HT1080 (cell line): ENCODE results near the gene PLA1A. TPM values are rescaled to one million over a fixed set of nuclear protein-coding genes. Genes with fewer than 3 reads are reported as not detected.
"Not testable (repeated sequence)": the region's sequence is repeated elsewhere in the genome, so short reads cannot be mapped to it uniquely, and the experiment has no call there.

Source experiments
- DNase-seq: peaks from one replicate; pipeline ENCODE4 v3.0.0-alpha.2; 2015; ENCODE audit warnings: low read depth
- total RNA-seq: library from RNA; depleted of rRNA; stranded (reverse); fragments of >200 nt; shearing (Covaris generic); gene quantifications from 2 replicates; pipeline ENCODE4 v1.2.3, GENCODE V29; 2014

The PLA1A gene
- total RNA-seq, 1 experiment from 2014 or later = not detected

- no peak for DNase-seq
These were observed 22.2 kb upstream of the PLA1A start for GRCh38 chr3:119575507-119575906.

DNA sequence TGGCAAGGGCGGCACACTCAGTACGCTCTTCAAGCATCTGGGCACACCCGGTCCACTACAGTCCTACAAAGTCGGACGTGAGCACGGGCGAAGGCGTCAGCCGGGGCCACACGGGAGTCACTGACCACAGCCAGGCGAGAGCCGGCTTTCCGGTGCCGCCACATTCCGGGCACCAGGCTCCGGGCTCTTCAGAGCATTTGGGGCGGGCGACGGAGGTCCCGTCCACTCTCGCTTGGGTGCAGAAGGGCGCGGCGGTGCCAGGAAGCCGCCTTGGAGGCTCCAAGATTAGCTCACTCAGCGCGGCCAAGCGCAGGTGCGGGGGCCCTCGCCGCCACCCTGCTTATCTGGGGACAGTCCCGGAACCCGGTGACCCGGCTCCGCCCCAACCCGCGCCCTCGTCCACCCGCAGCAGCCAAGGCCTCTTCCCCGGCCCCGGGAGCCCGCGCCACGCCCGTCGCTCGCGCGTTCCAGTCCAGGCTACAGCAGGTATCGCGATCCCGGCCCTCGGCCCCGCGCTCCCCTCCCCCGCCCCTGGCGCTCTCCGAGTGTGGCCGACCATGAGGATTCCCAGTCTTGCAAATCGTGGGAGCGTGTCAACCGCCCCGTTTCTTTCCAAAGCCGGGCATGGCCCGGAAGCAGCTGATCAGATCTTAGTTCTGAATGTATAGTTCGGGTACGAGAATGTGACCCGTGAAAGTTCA lies 18.2 kb upstream of the PLA1A start, which contains the start of gene ADPRH:
Gene ADPRH (plus strand): TSS at position 127 of the 701 bp plus-strand sequence. CDS start 2,678 bp downstream, outside the sequence.
- DNase-seq = no peak

DNA sequence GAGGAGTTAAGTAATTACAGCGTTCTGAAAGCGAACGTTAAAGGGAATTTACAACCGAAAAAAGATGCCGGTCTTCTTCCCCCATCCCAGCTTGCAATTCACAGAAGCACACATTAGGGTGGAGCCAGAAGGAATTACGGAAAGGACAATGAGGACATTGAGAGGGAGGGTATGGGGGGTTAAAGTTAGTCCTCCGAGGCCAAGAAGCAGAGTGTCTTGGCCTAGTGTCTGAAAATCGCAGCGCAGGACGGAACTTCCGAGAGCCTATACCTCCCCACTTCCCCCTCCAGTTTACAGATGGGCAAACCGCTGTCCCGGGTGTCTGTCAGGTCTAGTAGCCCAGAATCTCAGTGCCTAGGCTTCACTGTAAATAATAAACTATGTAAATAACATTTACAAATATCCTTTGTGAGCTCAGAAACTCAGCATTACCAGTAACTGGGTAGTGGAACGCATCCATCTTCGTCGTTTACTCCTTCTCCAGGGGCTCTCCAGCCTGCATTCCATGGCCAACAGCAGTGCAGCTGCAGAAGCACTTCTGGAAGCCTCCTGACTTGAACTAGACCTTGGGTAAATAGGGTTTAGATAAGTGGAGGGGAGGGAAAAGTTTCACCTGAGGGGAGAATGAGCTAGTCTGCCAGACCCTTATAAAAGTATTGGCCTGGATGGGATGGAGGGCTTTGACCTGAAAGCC lies 17.5 kb upstream of the PLA1A start:
- no peak for DNase-seq

GRCh38 chr3:119582178-119582577 lies 15.5 kb upstream of the PLA1A start:
- peak; percentile 39 for DNase-seq

DNA sequence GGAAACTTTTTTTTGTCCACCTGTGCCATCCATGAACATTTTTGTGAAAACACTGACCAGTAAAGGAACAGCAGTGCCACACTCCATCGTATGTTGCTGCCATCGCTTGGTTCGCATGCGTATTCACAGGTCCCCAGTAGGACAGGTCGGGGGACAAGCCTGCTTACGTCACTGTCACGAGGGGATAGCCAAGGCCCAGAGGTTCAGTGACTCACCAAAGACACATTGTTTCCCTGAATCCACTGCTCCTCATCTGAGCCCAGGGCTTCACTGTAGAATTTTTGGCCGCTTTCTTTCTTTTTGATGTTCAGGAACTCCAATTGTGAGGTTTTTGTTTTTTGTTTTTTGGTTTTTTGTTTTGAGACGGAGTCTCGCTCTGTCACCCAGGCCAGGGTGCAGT lies 12.5 kb upstream of the PLA1A start:
- DNase-seq = no peak

DNA sequence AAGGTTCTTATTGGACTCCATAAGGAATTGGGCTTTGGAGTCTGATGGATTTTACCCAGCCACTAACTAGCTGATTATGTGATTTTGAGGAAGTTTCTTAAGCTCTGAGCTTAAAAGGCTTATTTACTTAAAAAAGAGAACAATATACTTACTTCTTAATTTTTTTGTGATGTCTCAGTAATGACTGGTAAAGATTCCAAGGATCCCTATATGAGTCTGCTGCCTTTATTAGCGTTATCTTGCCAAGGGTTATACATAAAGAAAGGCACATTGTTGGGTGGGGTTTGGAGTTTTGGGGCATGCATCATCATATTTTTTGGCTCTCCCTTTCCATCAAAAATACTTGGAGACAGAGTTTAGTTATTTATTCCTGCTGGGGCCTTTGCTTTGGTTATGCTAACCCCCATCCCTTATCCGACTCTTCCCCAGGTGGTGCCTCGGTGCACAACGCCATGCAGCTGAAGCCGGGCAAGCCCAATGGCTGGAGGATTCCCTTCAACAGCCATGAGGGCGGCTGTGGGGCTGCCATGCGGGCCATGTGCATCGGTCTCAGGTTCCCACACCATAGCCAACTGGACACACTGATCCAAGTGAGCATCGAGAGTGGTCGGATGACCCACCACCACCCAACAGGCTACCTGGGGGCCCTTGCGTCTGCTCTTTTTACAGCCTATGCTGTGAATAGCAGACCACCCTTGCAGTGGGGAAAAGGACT lies 11.7 kb upstream of the PLA1A start:
- DNase-seq = no peak

- DNase-seq = no peak
These were observed 10.9 kb upstream of the PLA1A start for GRCh38 chr3:119586733-119587172.

GRCh38 chr3:119588112-119588511 lies 9.6 kb upstream of the PLA1A start:
- no peak for DNase-seq

DNA sequence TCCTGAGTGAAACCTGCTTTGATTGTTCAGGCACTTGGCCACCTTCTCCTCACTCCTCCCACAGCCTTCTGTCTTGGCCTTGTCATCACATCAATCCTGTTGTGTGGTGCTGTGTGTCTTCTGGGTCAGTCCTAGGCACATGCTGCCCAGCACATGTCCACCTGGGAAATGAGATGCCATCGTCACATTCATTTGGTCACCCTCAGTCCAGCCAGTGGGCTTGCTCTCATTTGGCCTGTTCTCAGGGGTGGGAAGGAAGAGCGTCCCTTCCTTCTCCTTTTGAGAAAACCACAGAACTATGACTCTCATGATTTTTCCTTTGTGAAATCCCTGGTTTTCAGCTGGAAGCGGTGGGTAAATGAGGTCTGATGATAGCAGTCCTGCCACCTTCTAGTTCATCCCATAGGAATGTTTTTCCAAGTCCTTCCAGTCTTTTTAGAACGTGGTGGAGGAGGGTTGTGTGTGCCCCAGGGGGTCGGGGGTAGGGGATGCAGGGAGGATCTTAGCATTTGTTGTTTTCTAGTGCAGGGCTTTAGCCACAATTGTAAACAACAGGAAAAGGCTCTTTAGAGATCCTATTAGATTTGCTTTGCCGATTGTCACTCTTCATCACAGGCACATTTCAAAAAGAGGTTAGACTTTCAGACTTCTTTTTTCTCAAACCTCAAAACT lies 8.4 kb upstream of the PLA1A start:
- no peak for DNase-seq

DNA sequence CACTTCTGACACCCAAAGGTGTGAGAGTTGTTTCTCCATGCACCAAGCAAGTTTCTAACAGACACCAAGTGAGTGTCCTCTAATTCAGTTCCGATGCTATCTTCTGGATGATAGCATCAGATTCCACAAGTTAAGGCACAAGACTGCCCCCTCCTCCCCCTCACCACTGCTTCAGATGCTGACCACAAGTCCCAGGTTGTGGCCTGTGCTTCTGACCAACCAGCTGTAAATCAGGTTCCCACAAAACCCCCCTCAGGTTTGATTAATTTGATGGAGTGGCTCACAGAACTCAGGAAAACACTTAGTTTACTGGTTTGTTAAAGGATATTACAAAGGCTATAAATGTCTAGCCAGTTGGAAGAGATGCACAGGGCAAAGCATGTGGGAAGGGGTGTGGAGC lies 7.0 kb upstream of the PLA1A start:
- no peak for DNase-seq

DNA sequence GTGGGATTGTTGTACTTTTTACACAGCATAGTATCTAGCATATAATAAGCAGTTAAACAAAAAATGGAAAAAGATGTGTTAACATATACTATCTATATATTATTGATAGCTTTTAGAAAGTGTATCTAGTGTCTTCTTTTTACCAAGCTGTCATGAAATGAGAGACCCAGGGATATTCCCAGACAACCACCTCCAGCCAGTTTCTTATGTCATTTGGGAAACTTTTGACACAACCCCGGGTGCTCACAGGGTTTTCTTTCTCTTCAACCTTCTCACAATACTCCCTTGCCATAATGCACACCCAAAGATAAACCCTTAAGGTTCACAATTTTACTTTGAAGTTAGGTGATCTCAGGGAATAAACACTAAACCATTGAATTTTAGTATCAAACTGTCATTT lies 4.8 kb upstream of the PLA1A start:
- DNase-seq = no peak

- no peak for DNase-seq
These were observed 3.6 kb upstream of the PLA1A start for GRCh38 chr3:119594066-119594465.

DNA sequence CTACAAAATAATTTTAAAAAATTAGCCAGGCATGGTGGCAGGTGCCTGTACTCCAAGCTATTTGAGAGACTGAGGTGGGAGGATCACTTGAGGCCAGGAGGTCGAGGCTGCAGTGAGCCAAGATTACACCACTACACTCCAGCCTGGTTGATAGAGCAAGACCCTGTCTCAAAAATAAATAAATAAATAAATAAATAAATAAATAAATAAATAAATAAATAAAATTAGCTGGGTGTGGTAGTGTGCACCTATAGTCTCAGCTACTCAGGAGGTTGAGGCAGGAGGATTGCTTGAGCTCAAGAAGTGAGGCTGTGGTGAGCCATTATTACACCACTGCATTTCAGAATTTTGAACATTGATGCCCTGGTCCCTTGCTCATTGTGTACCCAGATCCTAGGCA lies 2.8 kb upstream of the PLA1A start:
- not testable (repeated sequence) for DNase-seq

DNA sequence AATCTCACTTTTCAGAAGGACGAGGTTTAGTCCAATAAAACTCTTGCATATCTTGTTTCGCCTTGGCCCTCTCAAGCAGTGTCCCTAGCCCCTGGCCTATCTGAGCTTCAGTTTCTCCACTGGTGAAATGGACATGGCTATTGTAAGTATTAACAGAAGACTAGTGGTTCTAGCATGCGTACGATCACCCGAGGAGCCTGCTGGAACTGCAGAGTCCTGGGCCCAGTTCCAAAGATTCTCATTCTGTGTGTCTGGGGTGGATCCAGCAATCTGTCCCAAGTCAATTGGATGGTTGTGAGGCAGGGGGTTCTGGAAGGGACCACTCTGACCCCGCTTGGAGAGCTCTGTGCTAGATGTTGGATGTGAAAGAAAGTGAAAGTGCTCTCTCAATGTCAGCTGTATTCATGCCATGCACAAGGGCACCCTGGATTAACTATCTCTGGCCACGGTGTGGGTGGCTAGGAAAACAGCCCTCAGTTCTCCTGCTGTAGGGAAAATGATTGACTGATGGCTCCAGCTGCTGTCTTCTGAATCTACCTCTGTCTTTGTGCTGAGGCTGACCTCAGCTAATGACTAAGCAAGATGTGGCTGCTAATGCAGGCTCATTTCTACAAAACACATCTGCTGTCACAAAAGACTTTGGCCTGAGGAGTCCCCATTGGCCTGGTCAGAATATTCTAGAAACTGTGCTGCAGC lies 1.9 kb upstream of the PLA1A start:
- peak; percentile 36 for DNase-seq

- DNase-seq = no peak
These were observed 1.3 kb upstream of the PLA1A start for GRCh38 chr3:119596398-119596797.

DNA sequence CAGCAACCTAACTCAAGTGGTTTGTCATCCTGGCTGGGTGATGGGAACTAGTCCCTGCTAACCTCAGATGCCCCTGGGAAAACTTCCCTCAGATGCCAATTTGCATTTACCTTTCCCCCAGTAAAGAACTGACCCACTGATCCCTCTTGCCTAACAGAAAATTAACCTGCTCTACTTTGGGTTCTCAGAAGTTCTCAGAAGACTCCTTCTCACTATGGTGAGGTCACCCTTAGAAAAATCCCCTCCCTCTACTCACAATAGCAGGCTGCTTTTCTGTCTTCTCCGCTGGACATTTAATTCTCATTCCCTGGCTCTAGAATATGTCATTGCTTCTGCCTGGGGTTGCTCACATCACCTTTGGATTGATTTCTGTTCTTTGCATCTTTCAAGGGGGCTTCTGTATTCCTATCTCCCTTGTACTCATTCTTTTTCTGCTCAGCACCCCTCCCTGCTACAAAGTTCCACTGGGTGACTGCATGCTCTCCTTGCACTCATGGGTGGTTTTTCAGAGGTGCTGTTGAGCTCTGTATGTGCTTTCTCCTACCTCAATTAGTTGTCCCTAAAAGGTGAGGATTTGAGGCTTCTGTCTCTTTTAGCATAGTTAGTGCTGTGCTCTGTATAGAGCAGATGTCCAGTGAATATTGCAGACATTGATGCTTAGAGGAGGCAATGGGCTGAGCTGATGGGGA lies 869 bp downstream of the PLA1A start:
- no peak for DNase-seq

GRCh38 chr3:119599558-119600174 lies 2.0 kb downstream of the PLA1A start:
- DNase-seq = no peak

DNA sequence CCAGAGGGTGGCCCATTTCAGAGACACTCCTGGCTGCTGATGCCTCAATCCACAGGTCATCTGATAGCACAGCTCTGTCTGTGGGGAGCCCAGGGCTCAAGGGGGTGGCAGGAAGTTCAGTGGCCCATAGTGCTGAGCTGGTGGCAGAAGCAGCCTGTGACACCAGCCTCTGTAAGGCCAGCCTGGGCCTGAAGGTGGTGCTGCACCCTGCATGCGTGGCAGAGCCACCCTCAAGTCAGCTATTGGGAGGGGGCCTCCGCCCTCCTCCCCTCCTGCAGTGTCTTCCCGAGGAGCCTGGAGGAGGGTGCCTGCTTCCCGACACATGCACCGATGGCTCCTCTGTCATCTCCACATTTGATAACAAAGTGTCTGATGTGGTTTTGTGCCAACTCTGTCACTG lies 3.0 kb downstream of the PLA1A start:
- peak; percentile 20 for DNase-seq

DNA sequence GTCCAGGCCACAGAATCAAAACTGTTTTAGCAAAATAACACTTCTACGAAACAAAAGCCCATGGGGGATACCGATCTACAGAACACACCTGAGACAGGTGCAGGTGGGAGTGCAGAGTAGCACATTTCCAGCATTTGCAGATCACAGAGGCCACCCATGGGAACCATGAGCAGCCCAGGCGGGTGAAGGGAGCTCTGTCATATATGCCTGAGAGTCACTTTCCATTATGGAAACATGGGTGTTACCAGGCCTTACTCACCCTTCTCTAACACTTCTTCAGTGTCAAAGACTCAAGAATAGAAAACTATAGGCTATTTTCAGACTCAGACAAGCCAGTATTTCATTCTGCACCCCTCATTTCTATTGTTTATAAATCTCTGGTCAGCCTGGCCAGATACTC lies 3.5 kb downstream of the PLA1A start:
- DNase-seq = no peak

DNA sequence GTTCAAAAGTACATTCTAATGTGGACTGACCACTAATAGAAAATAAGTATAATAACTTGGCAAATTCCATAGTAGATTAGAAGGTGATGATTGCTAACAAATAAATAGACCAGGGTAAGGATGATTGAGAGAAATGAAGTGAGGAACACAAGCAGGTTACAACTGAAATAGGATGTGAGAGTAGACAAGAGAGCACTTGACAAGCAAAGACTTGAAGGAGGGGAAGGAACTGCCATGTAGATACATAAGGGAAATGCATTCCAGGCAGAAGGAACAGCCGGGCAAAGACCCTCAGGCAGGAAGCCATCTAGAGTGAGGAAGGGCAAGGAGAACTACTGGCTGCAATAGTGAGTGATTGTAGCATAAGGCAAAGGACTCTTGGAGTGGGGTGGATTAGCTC lies 5.0 kb downstream of the PLA1A start:
- DNase-seq = no peak
